GM23338 (cell line): ENCODE results near the gene FUZ. TPM values are rescaled to one million over a fixed set of nuclear protein-coding genes. Genes with fewer than 3 reads are reported as not detected.
A peak's percentile ranks its signal among the peaks of the same experiment; 100 is the strongest.

Source experiments
- ATAC-seq: fragments of 200-7000 bp; cut with Tn5 transposase; 3 replicates; pipeline ENCODE4 v1.9.1; 2020
- DNase-seq: peaks from one replicate; pipeline ENCODE4 v3.0.0-alpha.2; 2015; ENCODE audit warnings: low spot score
- H2AFZ ChIP-seq: fragments of 200-600 bp; sonication (generic); 2 replicates; pipeline ENCODE4 v1.8.0; 2016; ENCODE audit warnings: antibody characterized with exemption, mild to moderate bottlenecking, moderate library complexity
- H3F3A ChIP-seq: fragments of 200-600 bp; sonication (generic); replicated peaks from 2 replicates; pipeline ENCODE4 v1.8.0; 2017; ENCODE audit warnings: antibody characterized with exemption, mixed run types, low read depth
- H3K27ac ChIP-seq: fragments of 200-600 bp; sonication (generic); 2 replicates; pipeline ENCODE4 v1.6.1; 2016; ENCODE audit warnings: low read depth
- H3K27me3 ChIP-seq: fragments of 200-600 bp; sonication (generic); 2 replicates; pipeline ENCODE4 v1.8.0; 2016; ENCODE audit warnings: mild to moderate bottlenecking, mixed run types, moderate library complexity; ENCODE audit not compliant: insufficient read depth
- H3K36me3 ChIP-seq: fragments of 200-600 bp; sonication (generic); 2 replicates; pipeline ENCODE4 v1.8.0; 2016; ENCODE audit warnings: mild to moderate bottlenecking; ENCODE audit not compliant: insufficient read depth
- H3K4me1 ChIP-seq: fragments of 200-600 bp; sonication (generic); 2 replicates; pipeline ENCODE4 v1.8.0; 2016; ENCODE audit warnings: mild to moderate bottlenecking, moderate library complexity; ENCODE audit not compliant: insufficient read depth
- H3K4me2 ChIP-seq: fragments of 200-600 bp; sonication (generic); 2 replicates; pipeline ENCODE4 v1.7.1; 2017; ENCODE audit warnings: mixed run types
- H3K4me3 ChIP-seq: fragments of 200-600 bp; sonication (generic); 2 replicates; pipeline ENCODE4 v1.6.1; 2016; ENCODE audit warnings: mixed run types
- H3K79me2 ChIP-seq: fragments of 200-600 bp; sonication (generic); replicated peaks from 2 replicates; pipeline ENCODE4 v1.8.0; 2017; ENCODE audit warnings: mild to moderate bottlenecking; ENCODE audit not compliant: insufficient read depth
- H3K9me2 ChIP-seq: fragments of 200-600 bp; sonication (generic); 2 replicates; pipeline ENCODE4 v1.8.0; 2017; ENCODE audit not compliant: insufficient read depth
- H4K20me1 ChIP-seq: fragments of 200-600 bp; sonication (generic); replicated peaks from 2 replicates; pipeline ENCODE4 v1.8.0; 2017; ENCODE audit warnings: mild to moderate bottlenecking; ENCODE audit not compliant: insufficient read depth
- H3K27ac Mint-ChIP-seq: 2 replicates; pipeline ENCODE4 v1.8.0; 2020; ENCODE audit warnings: inconsistent platforms, mild to moderate bottlenecking, moderate library complexity, mixed read lengths
- H3K27me3 Mint-ChIP-seq: 3 replicates; pipeline ENCODE4 v1.8.0; 2022; ENCODE audit warnings: low read depth, mild to moderate bottlenecking, moderate library complexity, mixed read lengths, inconsistent platforms; ENCODE audit not compliant: insufficient read depth, poor library complexity
- H3K36me3 Mint-ChIP-seq: 3 replicates; pipeline ENCODE4 v1.8.0; 2021; ENCODE audit warnings: low read depth, mild to moderate bottlenecking, inconsistent platforms, moderate library complexity, mixed read lengths
- H3K4me1 Mint-ChIP-seq: 3 replicates; pipeline ENCODE4 v1.8.0; 2020; ENCODE audit warnings: mild to moderate bottlenecking, inconsistent platforms, mixed read lengths
- H3K4me3 Mint-ChIP-seq: 3 replicates; pipeline ENCODE4 v1.8.0; 2021; ENCODE audit warnings: moderate library complexity, mild to moderate bottlenecking, inconsistent platforms, mixed read lengths
- H3K9me3 Mint-ChIP-seq: 3 replicates; pipeline ENCODE4 v1.8.0; 2020; ENCODE audit warnings: moderate library complexity, mild to moderate bottlenecking, inconsistent platforms, mixed read lengths
- EZH2phosphoT487 ChIP-seq: fragments of 200-600 bp; sonication (generic); IDR thresholded peaks from one replicate; pipeline ENCODE4 v1.8.1; 2018; ENCODE audit warnings: antibody characterized with exemption; ENCODE audit not compliant: unreplicated experiment
- POLR2AphosphoS5 ChIP-seq: IDR thresholded peaks from 2 replicates; pipeline ENCODE4 v1.6.1; 2016; ENCODE audit warnings: antibody characterized with exemption, low read depth
- STAT1 ChIP-seq: IDR thresholded peaks from one replicate; pipeline ENCODE4 v1.6.1; 2016; ENCODE audit warnings: antibody characterized with exemption; ENCODE audit not compliant: unreplicated experiment
- polyA plus RNA-seq: library from polyadenylated mRNA; unstranded; fragments of >200 nt; fragmentation: Nextera tagmentation; extraction: Ambion mirVana; gene quantifications from 2 replicates; pipeline ENCODE4 v1.2.1, GENCODE V29; 2016
- total RNA-seq: library from RNA; depleted of rRNA; stranded (reverse); fragments of >200 nt; shearing (Covaris generic); gene quantifications from 2 replicates; pipeline ENCODE4 v1.2.3, GENCODE V29; 2014
- TF ChIP-seq, protein P1 (sequence below), 2 experiments: fragments of 200-600 bp in 1 of 2; sonication (generic) in 1 of 2; conservative IDR thresholded peaks; 2 replicates each; pipeline versions ENCODE4 v1.5.1 to v1.6.1; 2016 to 2017; ENCODE audit warnings: antibody characterized with exemption in 2 of 2, low read depth in 2 of 2, mild to moderate bottlenecking in 2 of 2, moderate library complexity in 1 of 2

The FUZ gene
- total and polyA plus RNA-seq, 2 experiments from 2014 or later: 24.3 to 34.8 TPM

DNA sequence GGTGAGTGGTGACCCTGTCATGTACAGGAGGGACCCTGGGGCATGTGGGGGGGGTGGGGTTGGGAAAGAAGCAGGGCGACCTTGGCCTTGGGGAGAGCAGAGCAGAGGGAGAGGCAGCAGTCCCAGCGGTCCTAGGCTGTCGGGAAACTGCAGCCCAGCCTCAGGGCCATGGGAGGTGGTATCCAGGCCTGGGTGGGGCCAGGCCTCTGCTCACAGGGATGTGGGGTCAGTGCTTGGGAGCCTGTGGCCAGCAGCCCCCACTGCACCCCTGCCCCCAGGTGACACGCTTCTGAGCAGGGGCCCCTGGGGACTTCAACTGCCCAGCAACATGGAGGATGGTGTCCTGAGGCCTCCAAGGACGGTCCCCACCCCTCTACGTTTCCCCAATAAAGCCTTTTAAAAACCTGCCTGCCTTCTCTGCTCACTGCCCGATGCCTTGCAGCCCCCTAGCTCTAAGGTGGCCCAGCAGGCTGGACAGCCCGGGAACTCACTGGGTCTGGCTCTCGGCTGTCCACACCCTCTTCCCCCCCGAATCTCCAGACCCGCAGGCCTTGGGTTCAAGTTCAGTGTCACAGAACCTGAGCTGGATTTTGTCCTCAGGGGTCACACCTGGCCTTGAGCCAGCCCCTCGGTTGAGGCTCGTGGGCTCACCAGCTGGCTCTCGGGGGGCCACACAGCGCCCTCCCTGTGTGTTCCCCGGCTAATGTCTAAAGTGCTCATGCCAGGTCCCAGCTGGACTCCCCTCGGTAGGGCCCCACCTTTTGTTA is 47.4 kb upstream of the FUZ start:
- Histone ChIP-seq H3K27me3 (no peaks in the 10 kb centered on the region), H4K20me1 (peaks cover 21% of the 10 kb centered on the region), H3K9me2 (no peaks in the 10 kb centered on the region), H2AFZ (no peak overlapping the region), H3K4me2 (no peak overlapping the region), H3K4me1 (peaks cover 3% of the 10 kb centered on the region; the same call in 1 of the 2 replicates), H3F3A (peaks cover 66% of the 10 kb centered on the region), H3K27ac (peak overlapping the region; percentile 83), H3K36me3 (peaks cover 15% of the 10 kb centered on the region), H3K4me3 (no peak overlapping the region), H3K79me2 (peaks cover 12% of the 10 kb centered on the region)
- ATAC-seq (no peak), DNase-seq (no peak)
- peaks cover 23% of the 10 kb centered on the region for H3K4me1 Mint-ChIP-seq
- TF ChIP-seq POLR2AphosphoS5 (peak; percentile 13), EZH2phosphoT487 (no peak), STAT1 (no peak)
- H3K36me3 Mint-ChIP-seq: peaks cover 78% of the 10 kb centered on the region
- no peak overlapping the region for H3K4me3 Mint-ChIP-seq
- peaks cover 50% of the 10 kb centered on the region for H3K27me3 Mint-ChIP-seq
- H3K9me3 Mint-ChIP-seq: peaks cover 6% of the 10 kb centered on the region; the same call in 2 of the 3 replicates
- no peak overlapping the region; the same call in 1 of the 2 replicates for H3K27ac Mint-ChIP-seq

DNA sequence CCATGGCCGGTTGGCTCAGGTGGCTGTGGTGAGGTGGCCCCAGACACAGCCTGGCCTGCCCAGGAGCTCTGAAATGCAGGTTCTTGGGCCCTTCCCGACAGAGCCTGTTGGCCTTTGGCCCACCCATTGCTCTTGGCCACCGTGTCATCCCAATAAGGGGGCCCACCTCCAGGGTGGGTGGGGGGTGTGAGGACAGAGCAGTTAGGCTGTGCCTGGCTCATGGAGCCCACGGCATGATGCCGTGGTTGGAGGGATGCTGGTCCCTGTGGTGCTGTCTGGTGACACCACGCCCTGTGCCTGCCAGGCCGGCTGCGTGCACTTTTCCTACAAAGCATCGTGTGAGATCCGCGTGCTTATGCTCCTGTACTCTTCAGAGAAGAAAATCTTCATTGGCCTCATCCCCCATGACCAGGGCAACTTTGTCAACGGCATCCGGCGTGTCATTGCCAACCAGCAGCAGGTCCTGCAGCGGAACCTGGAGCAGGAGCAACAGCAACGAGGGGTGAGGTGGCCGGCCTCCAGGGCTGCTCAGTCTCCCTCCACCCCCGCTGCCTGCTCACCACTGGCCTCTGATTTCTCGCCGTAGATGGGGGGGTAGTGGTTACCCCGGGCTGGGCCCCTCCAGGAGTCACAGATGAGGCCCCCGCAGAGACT is 46.7 kb upstream of the FUZ start:
- Histone ChIP-seq H3K27me3 (no peaks in the 10 kb centered on the region), H2AFZ (no peak overlapping the region), H3K36me3 (peaks cover 14% of the 10 kb centered on the region), H3K4me2 (no peak overlapping the region), H3F3A (peaks cover 70% of the 10 kb centered on the region), H3K9me2 (no peaks in the 10 kb centered on the region), H3K4me3 (no peak overlapping the region), H3K27ac (no peak overlapping the region), H3K79me2 (peaks cover 7% of the 10 kb centered on the region), H4K20me1 (peaks cover 18% of the 10 kb centered on the region), H3K4me1 (peaks cover under 1% of the 10 kb centered on the region; the same call in 1 of the 2 replicates)
- TF ChIP-seq, protein P1, sequence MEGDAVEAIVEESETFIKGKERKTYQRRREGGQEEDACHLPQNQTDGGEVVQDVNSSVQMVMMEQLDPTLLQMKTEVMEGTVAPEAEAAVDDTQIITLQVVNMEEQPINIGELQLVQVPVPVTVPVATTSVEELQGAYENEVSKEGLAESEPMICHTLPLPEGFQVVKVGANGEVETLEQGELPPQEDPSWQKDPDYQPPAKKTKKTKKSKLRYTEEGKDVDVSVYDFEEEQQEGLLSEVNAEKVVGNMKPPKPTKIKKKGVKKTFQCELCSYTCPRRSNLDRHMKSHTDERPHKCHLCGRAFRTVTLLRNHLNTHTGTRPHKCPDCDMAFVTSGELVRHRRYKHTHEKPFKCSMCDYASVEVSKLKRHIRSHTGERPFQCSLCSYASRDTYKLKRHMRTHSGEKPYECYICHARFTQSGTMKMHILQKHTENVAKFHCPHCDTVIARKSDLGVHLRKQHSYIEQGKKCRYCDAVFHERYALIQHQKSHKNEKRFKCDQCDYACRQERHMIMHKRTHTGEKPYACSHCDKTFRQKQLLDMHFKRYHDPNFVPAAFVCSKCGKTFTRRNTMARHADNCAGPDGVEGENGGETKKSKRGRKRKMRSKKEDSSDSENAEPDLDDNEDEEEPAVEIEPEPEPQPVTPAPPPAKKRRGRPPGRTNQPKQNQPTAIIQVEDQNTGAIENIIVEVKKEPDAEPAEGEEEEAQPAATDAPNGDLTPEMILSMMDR (conservative IDR thresholded peaks at IDR 0.05; ENCODE audit: low read depth in 2 of 2): no peak
- 0 out of 2 replicates have a peak, but pooled peaks have one; percentile 51 for TF ChIP-seq POLR2AphosphoS5
- ATAC-seq: no peak
- Mint-ChIP-seq H3K36me3 (peaks cover 77% of the 10 kb centered on the region), H3K27ac (no peak overlapping the region), H3K9me3 (peaks cover 6% of the 10 kb centered on the region; the same call in 2 of the 3 replicates), H3K4me3 (no peak overlapping the region), H3K27me3 (peaks cover 53% of the 10 kb centered on the region), H3K4me1 (peaks cover 16% of the 10 kb centered on the region)
- DNase-seq: no peak
